Transverse colon (tissue), 3 donors: ENCODE data around the gene NDUFA12.

Source experiments
- CTCF ChIP-seq, 5 experiments: fragments of 200-600 bp in 3 of 5; fragments of 450-650 bp in 2 of 5; sonication (generic) in 3 of 5; IDR thresholded peaks; 1 replicate in 2 of 5; 2 replicates in 3 of 5; pipeline ENCODE4 v1.5.1; 2016 to 2017; ENCODE audit warnings: antibody characterized with exemption in 5 of 5, inconsistent platforms in 3 of 5, mild to moderate bottlenecking in 2 of 5, moderate library complexity in 1 of 5
- POLR2A ChIP-seq: fragments of 450-650 bp; IDR thresholded peaks from one replicate; pipeline ENCODE4 v1.6.1; 2016; ENCODE audit warnings: antibody characterized with exemption, mild to moderate bottlenecking, moderate library complexity

- TF ChIP-seq POLR2A: no peak
- no peak for TF ChIP-seq CTCF (IDR thresholded peaks at IDR 0.05)
Observed at GRCh38 chr12:94925729-94926128, 77.8 kb downstream of the NDUFA12 start.
